ENCODE data around the gene ZNF771. TPM values are rescaled to one million over a fixed set of nuclear protein-coding genes. Genes with fewer than 3 reads are reported as not detected.
"Not testable (repeated sequence)": the region's sequence is repeated elsewhere in the genome, so short reads cannot be mapped to it uniquely, and the experiment has no call there.

The ZNF771 gene
- total RNA-seq, 3 donors from 2014 or later (not counting 1 experiment from before 2014, with no cell fraction given) = 0.70 to 1.4 (median 1.4) TPM

- TF ChIP-seq, protein P1, sequence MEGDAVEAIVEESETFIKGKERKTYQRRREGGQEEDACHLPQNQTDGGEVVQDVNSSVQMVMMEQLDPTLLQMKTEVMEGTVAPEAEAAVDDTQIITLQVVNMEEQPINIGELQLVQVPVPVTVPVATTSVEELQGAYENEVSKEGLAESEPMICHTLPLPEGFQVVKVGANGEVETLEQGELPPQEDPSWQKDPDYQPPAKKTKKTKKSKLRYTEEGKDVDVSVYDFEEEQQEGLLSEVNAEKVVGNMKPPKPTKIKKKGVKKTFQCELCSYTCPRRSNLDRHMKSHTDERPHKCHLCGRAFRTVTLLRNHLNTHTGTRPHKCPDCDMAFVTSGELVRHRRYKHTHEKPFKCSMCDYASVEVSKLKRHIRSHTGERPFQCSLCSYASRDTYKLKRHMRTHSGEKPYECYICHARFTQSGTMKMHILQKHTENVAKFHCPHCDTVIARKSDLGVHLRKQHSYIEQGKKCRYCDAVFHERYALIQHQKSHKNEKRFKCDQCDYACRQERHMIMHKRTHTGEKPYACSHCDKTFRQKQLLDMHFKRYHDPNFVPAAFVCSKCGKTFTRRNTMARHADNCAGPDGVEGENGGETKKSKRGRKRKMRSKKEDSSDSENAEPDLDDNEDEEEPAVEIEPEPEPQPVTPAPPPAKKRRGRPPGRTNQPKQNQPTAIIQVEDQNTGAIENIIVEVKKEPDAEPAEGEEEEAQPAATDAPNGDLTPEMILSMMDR (IDR thresholded peaks at IDR 0.05) = no peak
- H3K36me3 Mint-ChIP-seq = peaks cover 7% of the 10 kb centered on the region
- ATAC-seq = no peak
- no peaks in the 10 kb centered on the region for H3K27me3 Mint-ChIP-seq (ENCODE audit: low read depth in 2 of 2)
- DNase-seq = no peak
- intact Hi-C loops (cut with micrococcal nuclease) = no loop called here
- H3K4me3 Mint-ChIP-seq = no peak overlapping the region
- no peak overlapping the region for H3K4me3 ChIP-seq (ENCODE audit: low read length)
- H3K4me1 Mint-ChIP-seq = peaks cover 47% of the 10 kb centered on the region in 2 donors
- peaks cover 59% of the 10 kb centered on the region for H3K4me1 ChIP-seq (ENCODE audit: control insufficient read depth, insufficient read depth, low read length)
- H3K9me3 Mint-ChIP-seq = peaks cover 0 to 3% of the 10 kb centered on the region in 2 donors
- peaks cover 4% of the 10 kb centered on the region for H3K36me3 ChIP-seq (ENCODE audit: control insufficient read depth, insufficient read depth, low read length)
- no peaks in the 10 kb centered on the region for H3K9me3 ChIP-seq (ENCODE audit: control insufficient read depth, insufficient read depth, low read length)
- no peak overlapping the region for H3K27ac ChIP-seq (ENCODE audit: low read length)
- H3K27ac Mint-ChIP-seq = no peak overlapping the region
- WGBS (ENCODE audit: insufficient coverage) = 94% methylated on average over 12 of the region's 12 CpGs
- no peaks in the 10 kb centered on the region for H3K27me3 ChIP-seq (ENCODE audit: control insufficient read depth, insufficient read depth, low read length)
Observed at GRCh38 chr16:30447512-30448226, 40.3 kb downstream of the ZNF771 start.

GRCh38 chr16:30449116-30449435, 41.7 kb downstream of the ZNF771 start:
- 95% methylated on average over 3 of the region's 3 CpGs for WGBS (ENCODE audit: insufficient coverage)
- Mint-ChIP-seq H3K27me3 (ENCODE audit: low read depth in 2 of 2) (no peaks in the 10 kb centered on the region), H3K9me3 (no peaks in the 10 kb centered on the region), H3K36me3 (no peaks in the 10 kb centered on the region), H3K4me1 (peaks cover 42% of the 10 kb centered on the region in 2 donors), H3K4me3 (no peak overlapping the region), H3K27ac (no peak overlapping the region)
- H3K36me3 ChIP-seq (ENCODE audit: control insufficient read depth, insufficient read depth, low read length) = no peaks in the 10 kb centered on the region
- no peak overlapping the region for H3K4me3 ChIP-seq (ENCODE audit: low read length)
- H3K9me3 ChIP-seq (ENCODE audit: control insufficient read depth, insufficient read depth, low read length) = no peaks in the 10 kb centered on the region
- DNase-seq (no peak), ATAC-seq (no peak)
- intact Hi-C loops (cut with micrococcal nuclease) = no loop called here
- H3K27ac ChIP-seq (ENCODE audit: low read length) = no peak overlapping the region
- TF ChIP-seq, protein P1 (IDR thresholded peaks at IDR 0.05) = no peak
- peaks cover 51% of the 10 kb centered on the region for H3K4me1 ChIP-seq (ENCODE audit: control insufficient read depth, insufficient read depth, low read length)
- no peaks in the 10 kb centered on the region for H3K27me3 ChIP-seq (ENCODE audit: control insufficient read depth, insufficient read depth, low read length)

DNA sequence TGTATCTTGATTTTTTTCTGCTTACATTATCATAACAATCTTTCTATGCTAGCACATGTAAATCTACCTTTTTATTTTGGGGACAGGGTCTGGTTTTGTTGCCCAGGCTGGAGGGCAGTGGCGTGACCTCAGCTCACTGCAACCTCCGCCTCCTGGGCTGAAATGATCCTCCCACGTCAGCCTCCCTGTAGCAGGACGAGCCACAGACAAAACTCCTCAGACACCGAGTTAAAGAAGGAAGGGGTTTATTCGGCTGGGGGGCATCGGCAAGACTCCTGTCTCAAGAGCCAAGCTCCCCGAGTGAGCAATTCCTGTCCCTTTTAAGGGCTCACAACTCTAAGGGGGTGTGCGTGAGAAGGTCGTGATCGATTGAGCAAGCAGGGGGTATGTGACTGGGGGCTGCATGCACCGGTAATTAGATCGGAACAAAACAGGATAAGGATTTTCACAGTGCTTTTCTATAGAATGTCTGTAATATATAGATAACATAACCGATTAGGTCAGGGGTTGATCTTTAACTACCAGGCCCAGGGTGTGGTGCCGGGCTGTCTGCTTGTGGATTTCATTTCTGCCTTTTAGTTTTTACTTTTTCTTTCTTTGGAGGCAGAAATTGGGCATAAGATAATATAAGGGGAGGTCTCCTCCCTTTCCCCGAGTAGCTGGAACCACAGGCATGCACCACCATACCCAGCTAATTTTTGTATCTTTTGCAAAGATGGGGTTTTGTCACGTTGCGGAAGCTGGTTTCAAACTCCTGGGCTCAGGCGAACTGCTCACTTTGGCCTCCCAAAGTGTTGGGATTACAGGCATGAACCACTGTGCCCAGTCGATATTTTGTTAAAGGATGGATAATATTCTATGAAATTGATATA, 45.5 kb downstream of the ZNF771 start:
- H3K9me3 ChIP-seq (ENCODE audit: control insufficient read depth, insufficient read depth, low read length); H3K9me3 Mint-ChIP-seq; H3K27me3 ChIP-seq (ENCODE audit: control insufficient read depth, insufficient read depth, low read length); H3K4me3 Mint-ChIP-seq; H3K36me3 ChIP-seq (ENCODE audit: control insufficient read depth, insufficient read depth, low read length); H3K27ac ChIP-seq (ENCODE audit: low read length); H3K36me3 Mint-ChIP-seq; DNase-seq; ATAC-seq; H3K4me3 ChIP-seq (ENCODE audit: low read length); intact Hi-C loops (cut with micrococcal nuclease); H3K27me3 Mint-ChIP-seq (ENCODE audit: low read depth in 2 of 2): not testable (repeated sequence)
- Mint-ChIP-seq H3K4me1 (peaks cover 37 to 50% of the 10 kb centered on the region in 2 donors), H3K27ac (peak overlapping the region in 1 of 2 donors; percentile 34)
- peaks cover 42% of the 10 kb centered on the region for H3K4me1 ChIP-seq (ENCODE audit: control insufficient read depth, insufficient read depth, low read length)
- WGBS (ENCODE audit: insufficient coverage) = 85% methylated on average over 17 of the region's 20 CpGs

GRCh38 chr16:30456302-30456701, 48.9 kb downstream of the ZNF771 start:
- Histone ChIP-seq H3K36me3 (ENCODE audit: control insufficient read depth, insufficient read depth, low read length) (no peaks in the 10 kb centered on the region), H3K4me3 (ENCODE audit: low read length) (no peak overlapping the region), H3K27ac (ENCODE audit: low read length) (no peak overlapping the region), H3K9me3 (ENCODE audit: control insufficient read depth, insufficient read depth, low read length) (no peaks in the 10 kb centered on the region), H3K4me1 (ENCODE audit: control insufficient read depth, insufficient read depth, low read length) (peaks cover 47% of the 10 kb centered on the region), H3K27me3 (ENCODE audit: control insufficient read depth, insufficient read depth, low read length) (no peaks in the 10 kb centered on the region)
- intact Hi-C loops (cut with micrococcal nuclease) = no loop called here
- TF ChIP-seq, protein P1 (IDR thresholded peaks at IDR 0.05) = no peak
- WGBS (ENCODE audit: insufficient coverage) = no CpG with 5 or more reads among the region's 1 CpG
- H3K9me3 Mint-ChIP-seq = no peaks in the 10 kb centered on the region
- peaks cover 41 to 57% of the 10 kb centered on the region in 2 donors for H3K4me1 Mint-ChIP-seq
- H3K27me3 Mint-ChIP-seq (ENCODE audit: low read depth in 2 of 2) = no peaks in the 10 kb centered on the region
- peak overlapping the region; percentile 24 to 46 for H3K27ac Mint-ChIP-seq
- H3K4me3 Mint-ChIP-seq = no peak overlapping the region
- H3K36me3 Mint-ChIP-seq = no peaks in the 10 kb centered on the region
- ATAC-seq = no peak
- DNase-seq = no peak
